ENCODE data around the gene RAB15.

- no peak for TF ChIP-seq CTCF (IDR thresholded peaks at IDR 0.05; ENCODE audit: low read depth, low read length)
- TF ChIP-seq EZH2phosphoT487 (IDR thresholded peaks at IDR 0.05; ENCODE audit: low read depth), result no peak
These were observed 5.2 kb downstream of the RAB15 start for GRCh38 chr14:64966976-64967375.
